ENCODE measurements around the gene TMCO2. TPM values are rescaled to one million over a fixed set of nuclear protein-coding genes. Genes with fewer than 3 reads are reported as not detected.

TMCO2 gene
- total and polyA plus RNA-seq, 10 of the 15 experiments (the other 5 are each of a cell fraction or from before 2014, with no cell fraction given): not detected

DNA sequence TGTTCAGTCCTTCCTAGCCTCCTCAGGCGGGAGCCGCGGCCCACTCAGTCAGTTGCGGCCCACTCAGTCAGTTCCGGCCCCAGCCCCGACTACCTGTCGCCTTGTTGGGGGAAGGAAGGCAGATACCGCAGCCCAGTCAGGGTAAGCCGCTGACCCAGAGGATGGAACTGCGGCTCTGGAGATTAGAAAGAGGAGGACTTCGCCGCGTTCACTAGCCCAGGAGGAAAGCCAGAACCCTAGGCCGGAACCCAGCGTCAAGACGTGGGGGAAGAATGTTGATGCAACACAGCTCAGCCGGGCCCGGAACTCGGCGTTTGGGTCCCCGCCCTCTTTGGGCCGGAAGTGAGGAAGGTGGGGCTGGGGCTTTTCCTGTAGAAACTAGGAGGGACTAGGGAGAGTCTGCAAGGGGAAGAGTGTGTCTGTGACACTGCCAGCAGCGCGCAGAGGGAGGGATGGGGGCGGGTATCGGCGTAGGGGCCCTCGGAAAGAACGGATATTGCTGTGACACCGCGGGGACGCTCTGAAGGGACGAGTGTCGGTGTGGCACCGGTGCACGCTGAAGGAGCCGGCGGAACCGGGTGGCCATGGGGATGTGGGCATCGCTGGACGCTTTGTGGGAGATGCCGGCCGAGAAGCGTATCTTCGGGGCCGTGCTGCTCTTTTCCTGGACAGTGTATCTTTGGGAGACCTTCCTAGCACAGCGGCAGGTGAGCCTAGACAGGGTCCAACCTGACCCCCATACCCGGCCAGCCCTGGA is 10.1 kb downstream of the TMCO2 start, which contains the start of gene ZMPSTE24 (continued):
- TF ChIP-seq, protein P1, sequence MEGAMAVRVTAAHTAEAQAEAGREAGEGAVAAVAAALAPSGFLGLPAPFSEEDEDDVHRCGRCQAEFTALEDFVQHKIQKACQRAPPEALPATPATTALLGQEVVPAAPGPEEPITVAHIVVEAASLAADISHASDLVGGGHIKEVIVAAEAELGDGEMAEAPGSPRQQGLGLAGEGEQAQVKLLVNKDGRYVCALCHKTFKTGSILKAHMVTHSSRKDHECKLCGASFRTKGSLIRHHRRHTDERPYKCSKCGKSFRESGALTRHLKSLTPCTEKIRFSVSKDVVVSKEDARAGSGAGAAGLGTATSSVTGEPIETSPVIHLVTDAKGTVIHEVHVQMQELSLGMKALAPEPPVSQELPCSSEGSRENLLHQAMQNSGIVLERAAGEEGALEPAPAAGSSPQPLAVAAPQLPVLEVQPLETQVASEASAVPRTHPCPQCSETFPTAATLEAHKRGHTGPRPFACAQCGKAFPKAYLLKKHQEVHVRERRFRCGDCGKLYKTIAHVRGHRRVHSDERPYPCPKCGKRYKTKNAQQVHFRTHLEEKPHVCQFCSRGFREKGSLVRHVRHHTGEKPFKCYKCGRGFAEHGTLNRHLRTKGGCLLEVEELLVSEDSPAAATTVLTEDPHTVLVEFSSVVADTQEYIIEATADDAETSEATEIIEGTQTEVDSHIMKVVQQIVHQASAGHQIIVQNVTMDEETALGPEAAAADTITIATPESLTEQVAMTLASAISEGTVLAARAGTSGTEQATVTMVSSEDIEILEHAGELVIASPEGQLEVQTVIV (IDR thresholded peaks at IDR 0.05; ENCODE audit: borderline replicate concordance, partially characterized antibody): peak; percentile 41
- TF ChIP-seq ZNF207 (IDR thresholded peaks at IDR 0.05; ENCODE audit: borderline replicate concordance) (peak; percentile 98), SIN3A (IDR thresholded peaks at IDR 0.05; ENCODE audit: low read depth, low read length) (peak; percentile 94), PAX8 (IDR thresholded peaks at IDR 0.05) (no peak), NBN (IDR thresholded peaks at IDR 0.05) (peak; percentile 99), CEBPB (IDR thresholded peaks at IDR 0.05; ENCODE audit: borderline replicate concordance in 1 of 2, low read depth in 2 of 2, low read length in 2 of 2) (no peak), POU2F2 (IDR thresholded peaks at IDR 0.05; ENCODE audit: borderline replicate concordance, low read depth, low read length) (peak; percentile 81; the same call in 1 of the 3 replicates), CHD1 (IDR thresholded peaks at IDR 0.05; ENCODE audit: low read depth, low read length) (no peak), CBX5 (IDR thresholded peaks at IDR 0.05; ENCODE audit: low read depth) (peak; percentile 84), HDAC2 (IDR thresholded peaks at IDR 0.05) (no peak), ZNF217 (IDR thresholded peaks at IDR 0.05) (no peak), SUZ12 (IDR thresholded peaks at IDR 0.05; ENCODE audit: unreplicated experiment) (no peak)
- TF ChIP-seq, protein P2, sequence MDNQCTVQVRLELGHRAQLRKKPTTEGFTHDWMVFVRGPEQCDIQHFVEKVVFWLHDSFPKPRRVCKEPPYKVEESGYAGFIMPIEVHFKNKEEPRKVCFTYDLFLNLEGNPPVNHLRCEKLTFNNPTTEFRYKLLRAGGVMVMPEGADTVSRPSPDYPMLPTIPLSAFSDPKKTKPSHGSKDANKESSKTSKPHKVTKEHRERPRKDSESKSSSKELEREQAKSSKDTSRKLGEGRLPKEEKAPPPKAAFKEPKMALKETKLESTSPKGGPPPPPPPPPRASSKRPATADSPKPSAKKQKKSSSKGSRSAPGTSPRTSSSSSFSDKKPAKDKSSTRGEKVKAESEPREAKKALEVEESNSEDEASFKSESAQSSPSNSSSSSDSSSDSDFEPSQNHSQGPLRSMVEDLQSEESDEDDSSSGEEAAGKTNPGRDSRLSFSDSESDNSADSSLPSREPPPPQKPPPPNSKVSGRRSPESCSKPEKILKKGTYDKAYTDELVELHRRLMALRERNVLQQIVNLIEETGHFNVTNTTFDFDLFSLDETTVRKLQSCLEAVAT (IDR thresholded peaks at IDR 0.05): peak; percentile 86
- TF ChIP-seq, protein P3, sequence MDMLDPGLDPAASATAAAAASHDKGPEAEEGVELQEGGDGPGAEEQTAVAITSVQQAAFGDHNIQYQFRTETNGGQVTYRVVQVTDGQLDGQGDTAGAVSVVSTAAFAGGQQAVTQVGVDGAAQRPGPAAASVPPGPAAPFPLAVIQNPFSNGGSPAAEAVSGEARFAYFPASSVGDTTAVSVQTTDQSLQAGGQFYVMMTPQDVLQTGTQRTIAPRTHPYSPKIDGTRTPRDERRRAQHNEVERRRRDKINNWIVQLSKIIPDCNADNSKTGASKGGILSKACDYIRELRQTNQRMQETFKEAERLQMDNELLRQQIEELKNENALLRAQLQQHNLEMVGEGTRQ (IDR thresholded peaks at IDR 0.05; ENCODE audit: borderline replicate concordance, low read depth, low read length): no peak
- TF ChIP-seq, protein P4, sequence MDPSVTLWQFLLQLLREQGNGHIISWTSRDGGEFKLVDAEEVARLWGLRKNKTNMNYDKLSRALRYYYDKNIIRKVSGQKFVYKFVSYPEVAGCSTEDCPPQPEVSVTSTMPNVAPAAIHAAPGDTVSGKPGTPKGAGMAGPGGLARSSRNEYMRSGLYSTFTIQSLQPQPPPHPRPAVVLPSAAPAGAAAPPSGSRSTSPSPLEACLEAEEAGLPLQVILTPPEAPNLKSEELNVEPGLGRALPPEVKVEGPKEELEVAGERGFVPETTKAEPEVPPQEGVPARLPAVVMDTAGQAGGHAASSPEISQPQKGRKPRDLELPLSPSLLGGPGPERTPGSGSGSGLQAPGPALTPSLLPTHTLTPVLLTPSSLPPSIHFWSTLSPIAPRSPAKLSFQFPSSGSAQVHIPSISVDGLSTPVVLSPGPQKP (IDR thresholded peaks at IDR 0.05; ENCODE audit: low read depth, low read length): peak; percentile 96
- TF ChIP-seq, protein P5, sequence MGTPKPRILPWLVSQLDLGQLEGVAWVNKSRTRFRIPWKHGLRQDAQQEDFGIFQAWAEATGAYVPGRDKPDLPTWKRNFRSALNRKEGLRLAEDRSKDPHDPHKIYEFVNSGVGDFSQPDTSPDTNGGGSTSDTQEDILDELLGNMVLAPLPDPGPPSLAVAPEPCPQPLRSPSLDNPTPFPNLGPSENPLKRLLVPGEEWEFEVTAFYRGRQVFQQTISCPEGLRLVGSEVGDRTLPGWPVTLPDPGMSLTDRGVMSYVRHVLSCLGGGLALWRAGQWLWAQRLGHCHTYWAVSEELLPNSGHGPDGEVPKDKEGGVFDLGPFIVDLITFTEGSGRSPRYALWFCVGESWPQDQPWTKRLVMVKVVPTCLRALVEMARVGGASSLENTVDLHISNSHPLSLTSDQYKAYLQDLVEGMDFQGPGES (IDR thresholded peaks at IDR 0.05): peak; percentile 59; the same call in 1 of the 2 replicates
- TF ChIP-seq, protein P6, sequence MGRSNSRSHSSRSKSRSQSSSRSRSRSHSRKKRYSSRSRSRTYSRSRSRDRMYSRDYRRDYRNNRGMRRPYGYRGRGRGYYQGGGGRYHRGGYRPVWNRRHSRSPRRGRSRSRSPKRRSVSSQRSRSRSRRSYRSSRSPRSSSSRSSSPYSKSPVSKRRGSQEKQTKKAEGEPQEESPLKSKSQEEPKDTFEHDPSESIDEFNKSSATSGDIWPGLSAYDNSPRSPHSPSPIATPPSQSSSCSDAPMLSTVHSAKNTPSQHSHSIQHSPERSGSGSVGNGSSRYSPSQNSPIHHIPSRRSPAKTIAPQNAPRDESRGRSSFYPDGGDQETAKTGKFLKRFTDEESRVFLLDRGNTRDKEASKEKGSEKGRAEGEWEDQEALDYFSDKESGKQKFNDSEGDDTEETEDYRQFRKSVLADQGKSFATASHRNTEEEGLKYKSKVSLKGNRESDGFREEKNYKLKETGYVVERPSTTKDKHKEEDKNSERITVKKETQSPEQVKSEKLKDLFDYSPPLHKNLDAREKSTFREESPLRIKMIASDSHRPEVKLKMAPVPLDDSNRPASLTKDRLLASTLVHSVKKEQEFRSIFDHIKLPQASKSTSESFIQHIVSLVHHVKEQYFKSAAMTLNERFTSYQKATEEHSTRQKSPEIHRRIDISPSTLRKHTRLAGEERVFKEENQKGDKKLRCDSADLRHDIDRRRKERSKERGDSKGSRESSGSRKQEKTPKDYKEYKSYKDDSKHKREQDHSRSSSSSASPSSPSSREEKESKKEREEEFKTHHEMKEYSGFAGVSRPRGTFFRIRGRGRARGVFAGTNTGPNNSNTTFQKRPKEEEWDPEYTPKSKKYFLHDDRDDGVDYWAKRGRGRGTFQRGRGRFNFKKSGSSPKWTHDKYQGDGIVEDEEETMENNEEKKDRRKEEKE (IDR thresholded peaks at IDR 0.05): no peak
- TF ChIP-seq, protein P7, sequence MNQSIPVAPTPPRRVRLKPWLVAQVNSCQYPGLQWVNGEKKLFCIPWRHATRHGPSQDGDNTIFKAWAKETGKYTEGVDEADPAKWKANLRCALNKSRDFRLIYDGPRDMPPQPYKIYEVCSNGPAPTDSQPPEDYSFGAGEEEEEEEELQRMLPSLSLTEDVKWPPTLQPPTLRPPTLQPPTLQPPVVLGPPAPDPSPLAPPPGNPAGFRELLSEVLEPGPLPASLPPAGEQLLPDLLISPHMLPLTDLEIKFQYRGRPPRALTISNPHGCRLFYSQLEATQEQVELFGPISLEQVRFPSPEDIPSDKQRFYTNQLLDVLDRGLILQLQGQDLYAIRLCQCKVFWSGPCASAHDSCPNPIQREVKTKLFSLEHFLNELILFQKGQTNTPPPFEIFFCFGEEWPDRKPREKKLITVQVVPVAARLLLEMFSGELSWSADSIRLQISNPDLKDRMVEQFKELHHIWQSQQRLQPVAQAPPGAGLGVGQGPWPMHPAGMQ (IDR thresholded peaks at IDR 0.05; ENCODE audit: borderline replicate concordance): peak; percentile 45
